ENCODE data around the gene ABHD2.

ABHD2 gene

GRCh38 chr15:89111352-89111751 lies 23.1 kb downstream of the ABHD2 start:
- no peak overlapping the region for H3K27ac ChIP-seq (ENCODE audit: low read length)
- H3K4me2 ChIP-seq (ENCODE audit: insufficient read depth, low read length) = no peak overlapping the region
- no peak for DNase-seq
- no peak for TF ChIP-seq EZH2 (IDR thresholded peaks at IDR 0.05; ENCODE audit: borderline replicate concordance, low read depth, low read length, severe bottlenecking)
- TF ChIP-seq CTCF (IDR thresholded peaks at IDR 0.05; ENCODE audit: borderline replicate concordance, extremely low read depth, low read length, poor library complexity, severe bottlenecking) = no peak
- no peaks in the 10 kb centered on the region; the same call in 1 of the 2 replicates for H3K79me2 ChIP-seq (ENCODE audit: insufficient read depth, low read length)
- H3K9me3 ChIP-seq (ENCODE audit: insufficient read depth, low read length, severe bottlenecking) = no peaks in the 10 kb centered on the region
- no peak overlapping the region for H2AFZ ChIP-seq (ENCODE audit: low read depth, low read length)
- H3K9ac ChIP-seq (ENCODE audit: low read depth, low read length) = no peak overlapping the region
- no peak overlapping the region for H3K4me3 ChIP-seq (ENCODE audit: low read depth in 1 of 2, low read length in 2 of 2)
- no peaks in the 10 kb centered on the region for H4K20me1 ChIP-seq (ENCODE audit: insufficient read depth, low read length)
- ATAC-seq (ENCODE audit: insufficient read depth, low read depth) = no peak
- no peaks in the 10 kb centered on the region for H3K4me1 ChIP-seq (ENCODE audit: insufficient read depth, low read length)
- peaks cover 4% of the 10 kb centered on the region; the same call in 1 of the 2 replicates for H3K36me3 ChIP-seq (ENCODE audit: insufficient read depth, low read length)
- no peaks in the 10 kb centered on the region for H3K27me3 ChIP-seq (ENCODE audit: insufficient read depth, low read length, poor library complexity)

- no peak overlapping the region for H3K4me2 ChIP-seq (ENCODE audit: insufficient read depth, low read length)
- no peak for ATAC-seq (ENCODE audit: insufficient read depth, low read depth)
- no peaks in the 10 kb centered on the region; the same call in 1 of the 2 replicates for H3K79me2 ChIP-seq (ENCODE audit: insufficient read depth, low read length)
- no peaks in the 10 kb centered on the region for H3K4me1 ChIP-seq (ENCODE audit: insufficient read depth, low read length)
- DNase-seq = no peak
- peaks cover 7% of the 10 kb centered on the region; the same call in 1 of the 2 replicates for H3K36me3 ChIP-seq (ENCODE audit: insufficient read depth, low read length)
- H3K9me3 ChIP-seq (ENCODE audit: insufficient read depth, low read length, severe bottlenecking) = no peaks in the 10 kb centered on the region
- no peaks in the 10 kb centered on the region for H3K27me3 ChIP-seq (ENCODE audit: insufficient read depth, low read length, poor library complexity)
- no peak overlapping the region for H3K27ac ChIP-seq (ENCODE audit: low read length)
- H3K9ac ChIP-seq (ENCODE audit: low read depth, low read length) = no peak overlapping the region
- H3K4me3 ChIP-seq (ENCODE audit: low read depth in 1 of 2, low read length in 2 of 2) = no peak overlapping the region
- no peaks in the 10 kb centered on the region for H4K20me1 ChIP-seq (ENCODE audit: insufficient read depth, low read length)
- TF ChIP-seq CTCF (IDR thresholded peaks at IDR 0.05; ENCODE audit: borderline replicate concordance, extremely low read depth, low read length, poor library complexity, severe bottlenecking) (no peak), EZH2 (IDR thresholded peaks at IDR 0.05; ENCODE audit: borderline replicate concordance, low read depth, low read length, severe bottlenecking) (no peak)
- no peak overlapping the region for H2AFZ ChIP-seq (ENCODE audit: low read depth, low read length)
Measured at GRCh38 chr15:89111961-89112340, 23.7 kb downstream of the ABHD2 start.

- Histone ChIP-seq H3K36me3 (ENCODE audit: insufficient read depth, low read length) (peaks cover 11% of the 10 kb centered on the region), H3K79me2 (ENCODE audit: insufficient read depth, low read length) (no peaks in the 10 kb centered on the region; the same call in 1 of the 2 replicates), H3K4me1 (ENCODE audit: insufficient read depth, low read length) (no peaks in the 10 kb centered on the region), H4K20me1 (ENCODE audit: insufficient read depth, low read length) (no peaks in the 10 kb centered on the region), H3K4me2 (ENCODE audit: insufficient read depth, low read length) (no peak overlapping the region), H3K27ac (ENCODE audit: low read length) (no peak overlapping the region), H3K9ac (ENCODE audit: low read depth, low read length) (no peak overlapping the region), H2AFZ (ENCODE audit: low read depth, low read length) (no peak overlapping the region), H3K9me3 (ENCODE audit: insufficient read depth, low read length, severe bottlenecking) (no peaks in the 10 kb centered on the region), H3K27me3 (ENCODE audit: insufficient read depth, low read length, poor library complexity) (no peaks in the 10 kb centered on the region), H3K4me3 (ENCODE audit: low read depth in 1 of 2, low read length in 2 of 2) (no peak overlapping the region)
- DNase-seq = no peak
- no peak for TF ChIP-seq EZH2 (IDR thresholded peaks at IDR 0.05; ENCODE audit: borderline replicate concordance, low read depth, low read length, severe bottlenecking)
- no peak for TF ChIP-seq CTCF (IDR thresholded peaks at IDR 0.05; ENCODE audit: borderline replicate concordance, extremely low read depth, low read length, poor library complexity, severe bottlenecking)
- ATAC-seq (ENCODE audit: insufficient read depth, low read depth) = no peak
Measured at GRCh38 chr15:89112341-89112971, 24.2 kb downstream of the ABHD2 start.

Measured in DND-41 (cell line).